Activated T-cell treated with anti-CD3 and anti-CD28 coated beads for 4 hours (primary cell): ENCODE results near the gene RALGDS.
"Not testable (repeated sequence)": the region's sequence is repeated elsewhere in the genome, so short reads cannot be mapped to it uniquely, and the experiment has no call there.

Experiments
- DNase-seq: peaks from one replicate; pipeline ENCODE4 v3.0.0-alpha.2; 2020

RALGDS gene

DNA sequence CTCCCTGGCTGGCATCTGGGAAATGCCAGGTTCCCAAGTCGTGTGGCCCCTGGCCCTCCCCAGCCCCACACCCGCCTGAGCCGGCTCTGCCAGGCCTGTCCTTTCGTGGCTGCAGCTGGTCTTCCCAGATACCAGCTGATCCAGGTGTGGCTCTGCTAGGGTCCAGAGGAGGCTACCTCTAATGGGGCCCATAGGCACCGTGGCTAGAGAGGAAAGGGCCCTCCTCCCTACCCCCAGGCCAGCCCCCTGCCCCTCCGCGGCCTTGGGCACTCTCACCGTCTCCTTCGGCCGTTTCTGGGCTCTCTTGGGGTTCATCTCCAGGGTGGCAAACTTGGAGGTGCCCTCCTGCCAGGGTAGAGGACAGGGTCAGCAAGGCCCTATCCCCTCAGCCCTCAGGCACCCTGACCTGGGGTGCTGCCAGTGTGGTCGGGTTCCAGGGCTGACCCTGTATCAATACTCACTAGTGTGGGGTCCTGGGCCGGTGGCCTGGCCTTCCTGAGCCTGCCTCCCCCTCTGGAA lies 17.0 kb downstream of the RALGDS start:
- no peak for DNase-seq

DNA sequence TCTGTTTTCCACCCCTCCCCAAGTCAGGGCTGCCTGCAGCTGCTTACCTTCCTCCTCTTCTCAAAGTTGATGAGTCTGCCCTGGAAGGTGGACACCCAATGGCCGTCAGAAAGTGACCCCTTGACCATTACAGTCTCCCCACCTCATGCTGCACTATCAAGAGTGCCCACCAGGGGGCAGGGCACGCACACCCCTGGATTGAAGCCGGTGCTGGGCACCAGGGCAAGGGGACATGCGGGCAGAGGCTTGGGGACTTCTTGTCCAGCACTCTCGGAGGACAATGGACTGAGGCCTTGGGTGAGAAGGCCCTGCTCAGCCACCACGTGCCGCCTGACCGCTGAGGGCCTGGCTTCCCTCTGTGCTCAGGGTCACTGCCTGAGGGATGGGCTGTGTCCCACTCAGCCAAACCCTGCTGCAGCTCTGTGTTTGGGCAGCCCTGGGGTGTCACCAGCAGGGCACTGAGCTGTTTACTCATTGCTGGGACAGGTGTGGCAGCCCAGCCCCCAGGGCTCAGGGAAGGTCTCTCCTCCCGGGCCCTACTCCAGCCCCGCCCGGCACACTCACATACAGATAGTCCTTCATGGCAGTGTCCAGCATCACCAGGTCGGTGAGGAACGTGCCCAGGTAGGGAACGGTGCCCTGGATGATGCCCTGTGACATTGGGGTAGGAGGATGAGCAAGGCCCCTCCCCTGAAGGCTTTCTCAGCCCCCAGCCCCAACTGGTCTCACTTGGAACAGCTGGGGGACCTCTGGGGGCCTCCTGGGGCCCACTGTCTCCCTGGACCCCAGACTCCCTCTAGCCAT lies 17.7 kb downstream of the RALGDS start:
- peak; percentile 37 for DNase-seq

GRCh38 chr9:133102190-133103021 lies 18.6 kb downstream of the RALGDS start:
- no peak for DNase-seq

DNA sequence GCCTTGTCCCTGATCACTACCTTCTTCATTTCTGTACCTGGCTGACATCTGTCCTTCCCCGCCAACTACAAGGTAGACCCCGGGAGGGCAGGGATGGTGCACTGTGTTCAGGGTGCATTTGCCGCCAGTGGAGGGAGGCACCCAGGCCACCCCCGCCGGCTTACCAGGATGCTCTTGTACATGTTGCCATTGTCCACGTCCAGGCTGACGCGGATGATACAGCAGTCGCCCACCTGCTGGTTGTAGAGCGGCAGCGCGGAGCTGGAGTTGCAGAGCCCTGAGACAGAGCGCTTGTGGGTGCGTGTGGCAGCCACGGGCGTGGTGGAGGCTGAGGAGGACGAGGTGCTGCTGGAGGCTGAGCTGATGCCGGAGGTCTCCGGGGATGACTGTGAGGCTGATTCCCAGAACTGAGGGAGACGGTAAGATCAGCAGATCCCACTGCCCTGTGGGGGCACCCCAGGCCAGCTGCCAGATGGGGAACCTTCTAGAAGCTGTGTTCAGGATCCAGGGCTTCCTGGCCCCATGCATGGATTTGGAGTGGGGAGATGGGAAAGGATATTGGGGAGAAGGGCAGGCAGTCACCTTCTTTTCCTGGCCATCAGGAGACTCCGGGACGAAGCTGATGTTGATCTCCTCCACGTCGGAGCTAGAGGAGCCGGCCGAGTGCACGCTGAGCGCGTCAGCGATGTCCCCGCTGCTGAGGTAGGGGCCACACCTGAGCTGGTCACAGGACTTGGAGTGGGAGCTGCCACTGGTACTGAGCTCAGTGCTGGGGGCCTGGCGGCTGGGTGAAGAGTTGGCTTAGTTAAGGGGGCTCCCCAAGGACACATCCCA lies 19.5 kb downstream of the RALGDS start:
- no peak for DNase-seq

DNA sequence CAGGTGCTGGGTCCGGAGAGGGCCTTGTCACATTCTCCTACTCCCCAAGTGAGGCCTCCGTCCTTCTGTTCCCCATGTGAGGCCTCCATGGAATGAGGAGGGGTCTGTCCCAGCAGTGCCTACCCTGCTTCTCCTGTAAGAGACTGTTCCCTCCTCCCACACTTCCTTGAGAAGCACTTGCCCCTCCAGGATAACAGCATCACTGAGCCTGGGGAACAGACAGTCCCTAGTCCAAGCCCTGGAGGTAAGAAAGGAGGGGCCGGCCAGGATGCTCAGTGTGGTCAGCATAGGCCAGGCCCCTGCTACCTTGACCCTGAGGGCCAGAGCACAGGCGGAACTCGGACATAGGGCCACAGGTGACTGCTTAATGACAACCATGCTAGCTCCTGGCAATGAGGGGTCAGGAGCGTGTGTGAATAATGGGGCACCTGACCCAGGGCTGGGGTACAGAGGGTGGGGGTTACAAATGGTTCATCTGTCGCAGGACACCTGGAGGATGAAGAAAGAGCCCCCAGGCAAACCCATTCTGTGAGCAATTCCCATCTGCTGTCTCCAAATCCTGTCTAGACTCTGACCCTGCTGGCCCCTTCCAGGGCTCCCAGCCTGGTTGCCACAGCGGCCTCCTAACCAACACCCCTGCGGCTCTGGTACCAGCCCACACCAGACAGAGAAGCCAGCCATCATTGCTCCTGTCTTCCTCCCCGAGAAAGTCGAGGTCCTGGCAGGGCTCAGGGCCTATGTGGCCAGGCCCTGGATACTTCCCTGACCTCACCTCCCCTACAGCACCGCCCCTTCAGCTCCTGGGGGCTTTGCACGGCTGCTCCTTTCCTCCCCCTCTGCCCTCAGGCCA lies 20.3 kb downstream of the RALGDS start:
- DNase-seq, result no peak

GRCh38 chr9:133099726-133100505 lies 21.1 kb downstream of the RALGDS start:
- no peak for DNase-seq

DNA sequence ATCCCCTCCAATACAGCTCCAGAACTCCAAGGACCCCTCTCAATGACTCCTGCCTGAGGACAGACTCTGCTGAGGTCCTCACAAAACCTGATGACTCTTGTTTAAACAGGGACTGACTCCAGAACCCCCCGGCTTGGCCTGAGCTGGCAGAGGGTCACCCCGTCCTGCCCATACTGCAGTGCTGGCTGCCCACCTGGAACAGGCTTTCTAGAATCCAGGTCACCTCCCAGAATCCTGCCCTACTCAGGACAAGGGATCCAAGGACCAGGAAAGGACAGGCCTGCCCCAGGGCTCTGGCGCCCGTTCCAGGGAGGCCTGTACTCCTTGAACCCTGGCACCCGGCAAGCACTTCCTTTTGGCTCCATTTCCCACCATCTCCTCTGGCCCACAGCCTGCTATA lies 22.2 kb downstream of the RALGDS start:
- DNase-seq, result no peak

- DNase-seq, result no peak
These were observed 22.8 kb downstream of the RALGDS start for GRCh38 chr9:133098104-133098754.

GRCh38 chr9:133094842-133095393 lies 26.1 kb downstream of the RALGDS start:
- DNase-seq, result no peak

- not testable (repeated sequence) for DNase-seq
These were observed 26.7 kb downstream of the RALGDS start for GRCh38 chr9:133094351-133094750.

- DNase-seq, result no peak
These were observed 30.2 kb downstream of the RALGDS start for GRCh38 chr9:133090752-133091385.

- no peak for DNase-seq
These were observed 30.9 kb downstream of the RALGDS start for GRCh38 chr9:133090187-133090586.

DNA sequence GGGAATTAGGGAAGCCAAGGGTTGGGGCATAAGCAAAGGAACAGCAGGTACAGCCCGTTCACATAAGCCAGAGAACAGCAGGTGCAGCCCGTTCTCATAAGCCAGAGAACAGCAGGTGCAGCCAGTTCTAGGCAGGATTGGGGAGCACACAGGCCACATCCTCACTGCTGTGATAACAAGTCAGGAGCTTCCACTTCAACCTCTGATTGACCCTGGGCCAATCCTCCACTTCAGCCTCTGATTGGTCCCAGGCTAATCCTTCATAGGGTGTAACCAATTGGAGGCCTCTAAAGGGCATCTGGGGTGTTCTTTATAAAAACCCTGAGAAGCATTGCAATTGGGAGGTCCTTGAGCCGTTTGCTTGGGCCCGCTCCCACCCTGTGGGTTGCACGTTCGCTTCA lies 31.8 kb downstream of the RALGDS start:
- DNase-seq, result no peak

DNA sequence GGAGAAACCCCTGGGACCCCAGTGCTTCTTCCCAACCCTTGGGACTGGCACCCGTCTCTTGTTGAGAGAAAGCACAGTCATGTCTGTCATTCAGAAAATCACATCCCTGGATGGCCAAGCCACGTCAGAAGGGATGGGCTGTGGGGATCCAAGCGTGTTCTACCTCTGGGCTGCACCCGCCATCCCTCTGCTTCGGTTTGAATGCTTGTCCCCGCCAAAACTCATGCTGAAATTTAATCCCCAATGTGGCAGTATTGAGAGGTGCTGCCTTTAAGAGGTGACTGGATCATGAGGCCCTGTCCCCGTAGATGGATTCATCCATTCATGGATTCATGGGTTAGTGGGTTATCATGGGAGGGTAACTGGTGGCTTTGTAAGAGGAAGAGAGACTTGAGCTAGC lies 32.3 kb downstream of the RALGDS start:
- DNase-seq, result no peak

DNA sequence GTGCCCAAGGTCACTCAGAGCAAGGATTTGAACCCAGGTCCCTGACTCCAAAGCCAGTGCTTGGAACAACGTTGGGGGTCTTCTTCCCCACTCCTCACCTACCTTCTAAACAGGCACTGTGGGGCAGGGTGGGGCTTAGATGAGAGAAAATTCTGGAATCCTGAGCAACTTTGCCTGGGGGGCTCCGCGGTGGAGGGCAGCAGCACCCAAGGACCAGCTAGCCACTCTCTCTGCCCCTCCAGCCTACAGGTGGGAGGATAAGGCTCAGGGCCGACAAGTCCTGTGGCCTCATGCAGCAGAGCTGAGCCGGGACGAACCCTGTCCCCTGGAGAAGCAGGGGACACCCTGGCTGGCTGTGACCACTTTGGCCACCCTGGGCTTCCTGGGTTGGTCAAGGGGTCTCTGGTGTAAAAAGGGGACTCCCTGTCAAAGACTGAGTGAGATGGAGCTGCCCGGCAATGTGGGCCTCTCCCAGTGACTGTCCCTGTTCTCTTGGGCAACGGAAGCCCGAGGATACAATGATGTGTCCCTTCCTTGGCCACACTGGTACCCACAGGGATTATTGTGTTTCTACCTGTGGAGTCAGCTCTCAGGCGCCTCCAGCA lies 32.8 kb downstream of the RALGDS start:
- no peak for DNase-seq

DNA sequence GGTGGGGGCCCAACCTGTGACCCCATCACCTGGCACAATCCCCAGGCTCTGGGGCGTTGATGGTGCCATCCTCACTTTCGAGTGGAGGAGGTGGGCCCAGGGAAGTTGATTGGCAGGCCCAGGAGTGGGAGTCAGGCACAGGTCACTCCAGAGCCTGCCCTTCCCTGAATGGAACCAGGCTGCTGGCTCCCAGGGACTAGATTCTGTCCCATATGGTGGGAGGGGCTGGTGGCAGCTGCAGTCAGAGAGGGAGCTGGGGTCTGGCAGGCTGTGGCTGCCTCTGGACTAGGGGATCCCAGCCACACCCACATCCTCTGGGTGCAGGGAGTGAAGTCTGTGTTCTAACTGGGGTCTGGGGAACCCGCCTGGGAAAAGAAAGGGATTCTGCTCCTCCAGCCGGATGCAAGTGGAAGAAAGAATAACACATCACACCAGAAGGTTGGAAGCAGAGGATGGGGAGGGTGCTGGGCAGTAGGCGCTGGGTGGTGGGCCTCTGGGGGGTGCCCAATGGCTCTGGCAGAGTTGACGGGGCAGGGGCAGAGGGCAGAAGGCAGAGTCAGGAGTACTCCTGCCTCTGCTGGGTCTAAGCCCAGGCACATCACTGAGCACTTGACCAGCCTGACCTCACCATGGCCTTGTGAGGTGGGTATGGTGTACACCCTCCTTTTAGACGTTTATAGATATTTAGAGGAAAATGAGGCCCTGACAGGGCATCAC lies 33.5 kb downstream of the RALGDS start:
- DNase-seq, result no peak

GRCh38 chr9:133086894-133087293 lies 34.1 kb downstream of the RALGDS start:
- no peak for DNase-seq

DNA sequence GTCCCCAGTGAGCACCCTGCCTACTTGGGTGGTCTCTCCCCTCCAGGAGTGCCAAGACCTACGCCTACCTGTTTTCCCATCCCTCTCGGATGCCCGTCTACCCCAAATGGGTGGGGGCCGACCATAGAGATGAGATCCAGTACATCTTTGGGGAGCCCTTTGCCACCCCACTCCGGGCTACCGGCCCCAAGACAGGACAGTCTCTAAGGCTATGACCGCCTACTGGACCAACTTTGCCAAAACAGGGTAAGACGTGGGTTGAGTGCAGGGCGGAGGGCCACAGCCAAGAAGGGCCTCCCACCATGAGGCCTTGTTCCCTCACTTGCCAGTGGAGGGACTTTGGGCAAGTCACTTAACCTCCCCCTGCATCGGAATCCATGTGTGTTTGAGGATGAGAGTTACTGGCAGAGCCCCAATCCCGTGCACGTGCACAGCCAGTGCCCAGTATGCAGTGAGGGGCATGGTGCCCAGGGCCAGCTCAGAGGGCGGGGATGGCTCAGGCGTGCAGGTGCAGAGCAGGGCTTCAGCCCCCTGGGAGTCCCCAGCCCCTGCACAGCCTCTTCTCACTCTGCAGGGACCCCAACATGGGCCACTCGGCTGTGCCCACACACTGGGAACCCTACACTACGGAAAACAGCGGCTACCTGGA lies 34.7 kb downstream of the RALGDS start:
- not testable (repeated sequence) for DNase-seq
